ENCODE data around the gene VPS33B.
A peak's percentile ranks its signal among the peaks of the same experiment; 100 is the strongest.

VPS33B gene

GRCh38 chr15:90974216-90974615 is 48.2 kb downstream of the VPS33B start:
- DNase-seq (ENCODE audit: low read depth): no peak

GRCh38 chr15:90972133-90972532 is 50.3 kb downstream of the VPS33B start:
- no peak for DNase-seq (ENCODE audit: low read depth)

- no peak for DNase-seq (ENCODE audit: low read depth)
Observed at GRCh38 chr15:90970274-90970673, 52.1 kb downstream of the VPS33B start.

DNA sequence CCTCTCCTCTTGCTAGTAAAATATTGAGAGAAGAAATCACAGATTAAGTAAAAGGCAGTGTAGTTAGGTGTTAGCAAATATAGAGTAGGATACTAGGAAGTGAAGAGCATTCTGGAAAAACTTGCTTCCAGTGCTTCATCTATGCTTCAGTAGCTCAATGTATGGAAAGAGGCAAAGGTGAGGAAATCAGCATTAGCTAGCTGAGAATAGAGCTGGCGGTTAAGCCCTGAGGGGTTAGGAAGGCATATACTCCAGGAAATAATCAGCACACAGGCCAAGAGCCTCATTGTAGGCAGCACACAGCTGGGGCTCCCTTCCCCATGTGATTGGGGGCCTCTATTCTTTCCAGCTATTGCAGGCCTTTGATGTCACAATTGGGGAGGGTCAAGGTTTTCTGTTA is 54.0 kb downstream of the VPS33B start:
- DNase-seq (ENCODE audit: low read depth): no peak

DNA sequence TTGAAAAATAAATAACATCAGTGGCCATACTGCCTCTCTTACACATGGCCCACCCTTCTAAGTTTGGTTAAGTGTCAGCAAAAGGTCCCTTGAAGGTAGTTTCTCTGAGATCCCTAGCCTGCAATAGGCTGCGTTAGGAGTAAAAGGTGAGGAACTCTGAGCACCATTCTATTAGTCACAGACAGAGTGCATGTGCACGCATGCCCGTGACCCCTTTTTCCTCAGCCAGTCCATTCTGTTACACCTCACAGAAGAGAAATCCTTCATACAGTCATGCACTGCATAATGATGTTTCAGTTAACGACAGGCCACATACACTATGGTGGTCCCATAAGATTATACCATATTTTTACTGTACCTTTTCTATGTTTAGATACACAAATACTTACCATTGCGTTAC is 55.2 kb downstream of the VPS33B start:
- DNase-seq (ENCODE audit: low read depth): no peak

DNA sequence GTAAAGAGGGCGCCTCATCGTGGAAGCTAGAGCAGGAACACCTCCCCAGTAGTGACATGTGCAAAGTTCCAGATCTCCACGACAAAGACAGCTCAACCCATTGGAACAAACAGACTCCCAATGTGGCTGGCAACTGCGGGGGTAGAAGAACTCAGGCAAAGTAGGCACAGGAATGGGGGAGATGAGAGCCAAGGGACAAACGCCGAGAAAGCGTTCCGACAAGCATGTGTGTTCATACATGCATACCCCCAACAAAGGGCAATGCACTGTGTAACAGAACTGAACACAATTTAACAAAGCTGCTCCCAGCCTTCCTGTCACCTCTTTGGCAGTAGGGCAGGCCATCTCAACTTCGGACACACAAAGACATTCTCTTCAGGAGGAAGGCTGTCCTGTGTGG is 56.1 kb downstream of the VPS33B start:
- no peak for DNase-seq (ENCODE audit: low read depth)

GRCh38 chr15:90962021-90962420 is 60.4 kb downstream of the VPS33B start:
- DNase-seq (ENCODE audit: low read depth): no peak

DNA sequence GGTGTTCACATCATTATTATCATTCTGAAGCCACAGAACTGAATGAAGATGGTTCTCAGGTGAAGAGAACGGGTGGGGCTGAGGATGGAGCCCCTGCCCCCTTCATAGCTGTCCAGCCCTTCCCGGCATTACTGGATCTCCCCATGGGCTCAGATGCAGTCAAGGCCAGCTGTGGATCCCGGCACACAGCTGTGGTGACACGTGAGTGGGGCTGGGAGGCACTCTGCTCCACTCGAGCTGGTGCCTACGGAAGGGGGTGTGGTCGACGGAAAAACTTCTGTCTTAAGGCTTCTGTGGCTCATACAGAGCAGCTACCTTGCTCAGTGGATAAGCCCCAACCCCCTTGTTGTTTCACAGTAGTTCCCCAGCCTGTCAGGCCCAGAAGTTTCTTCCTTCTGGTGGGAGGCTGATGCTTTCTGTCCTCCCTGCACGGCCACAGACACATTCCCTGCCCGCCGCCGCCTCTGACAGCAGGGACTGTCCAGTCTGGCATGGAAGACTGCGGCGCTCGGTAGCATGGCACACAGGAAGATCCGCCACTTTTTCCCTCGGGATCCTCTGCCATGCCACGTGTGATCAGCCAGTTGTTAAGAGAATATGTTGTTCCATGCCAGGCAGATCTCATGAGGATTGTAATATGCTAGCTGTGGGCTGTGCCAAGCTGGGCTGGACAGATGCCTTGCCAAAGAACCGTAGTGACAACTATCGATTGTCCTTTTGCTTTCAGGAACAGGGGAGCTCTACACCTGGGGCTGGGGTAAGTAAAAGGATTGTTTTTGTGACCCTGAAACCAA is 61.9 kb downstream of the VPS33B start:
- no peak for DNase-seq (ENCODE audit: low read depth)

DNA sequence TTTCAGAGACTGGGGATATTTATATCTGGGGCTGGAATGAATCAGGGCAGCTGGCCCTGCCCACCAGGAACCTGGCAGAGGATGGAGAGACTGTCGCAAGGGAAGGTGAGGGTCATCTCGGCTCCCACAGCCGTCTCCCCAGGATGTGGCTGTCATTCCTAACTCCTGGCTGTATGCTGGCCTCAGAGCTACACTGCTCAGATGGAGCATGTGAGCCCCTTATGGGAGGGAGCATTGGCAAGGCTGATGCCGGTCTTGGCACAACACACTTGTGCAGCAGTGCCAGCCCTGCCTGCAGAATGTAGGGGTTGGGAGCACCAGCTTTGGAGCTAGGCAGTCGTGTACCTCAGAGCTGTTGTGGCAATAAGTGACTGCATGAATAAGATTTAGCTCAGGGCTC is 62.5 kb downstream of the VPS33B start:
- no peak for DNase-seq (ENCODE audit: low read depth)

- no peak for DNase-seq (ENCODE audit: low read depth)
Observed at GRCh38 chr15:90959028-90959595, 63.3 kb downstream of the VPS33B start.

DNA sequence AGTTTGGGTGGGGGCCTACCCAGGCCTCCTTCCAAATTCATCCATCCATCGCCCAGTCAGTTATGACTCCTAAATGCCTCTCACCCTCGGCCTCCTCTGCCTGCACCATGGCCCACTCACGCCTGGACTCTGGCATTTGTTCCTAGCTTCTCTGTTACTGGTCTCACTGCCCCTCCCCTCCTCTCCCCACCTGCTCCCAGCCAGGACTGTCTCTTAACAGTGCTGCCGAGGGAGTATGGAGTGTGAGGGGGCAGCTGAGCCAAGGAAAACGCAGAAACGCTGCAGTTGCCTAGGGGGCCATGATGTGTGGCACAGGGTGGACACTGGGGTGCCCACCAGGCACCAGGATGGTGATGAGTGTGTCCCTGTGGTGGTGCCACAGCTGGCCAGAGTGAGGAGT is 64.6 kb downstream of the VPS33B start:
- no peak for DNase-seq (ENCODE audit: low read depth)

DNA sequence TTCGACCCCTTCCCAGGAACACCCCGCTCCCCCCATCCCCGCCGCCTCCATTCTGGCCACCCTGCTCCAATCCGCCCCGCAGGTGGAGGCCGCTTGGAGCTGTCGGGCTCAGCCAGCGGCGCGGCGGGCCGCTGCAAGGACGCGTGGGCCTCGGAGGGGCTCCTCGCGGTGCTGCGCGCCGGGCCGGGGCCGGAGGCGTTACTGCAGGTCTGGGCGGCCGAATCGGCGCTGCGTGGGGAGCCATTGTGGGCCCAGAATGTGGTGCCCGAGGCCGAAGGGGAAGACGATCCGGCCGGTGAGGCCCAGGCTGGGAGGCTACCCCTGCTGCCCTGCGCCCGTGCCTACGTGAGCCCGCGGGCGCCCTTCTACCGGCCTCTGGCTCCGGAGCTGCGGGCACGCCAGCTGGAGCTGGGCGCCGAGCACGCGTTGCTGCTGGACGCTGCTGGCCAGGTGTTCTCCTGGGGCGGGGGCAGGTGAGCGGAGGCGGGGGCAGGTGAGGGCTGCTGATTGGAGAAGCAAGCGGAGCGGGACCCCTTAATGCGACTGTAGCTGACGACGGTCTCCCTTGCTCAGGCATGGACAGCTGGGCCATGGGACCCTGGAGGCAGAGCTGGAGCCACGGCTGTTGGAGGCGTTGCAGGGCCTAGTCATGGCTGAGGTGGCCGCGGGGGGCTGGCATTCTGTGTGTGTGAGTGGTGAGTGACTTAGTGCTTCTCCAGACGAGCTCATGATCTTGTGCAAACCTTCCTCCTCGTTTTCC is 65.2 kb downstream of the VPS33B start:
- DNase-seq (ENCODE audit: low read depth): peak; percentile 31

GRCh38 chr15:90956274-90957030 is 65.9 kb downstream of the VPS33B start:
- peak; percentile 71 for DNase-seq (ENCODE audit: low read depth)

- no peak for DNase-seq (ENCODE audit: low read depth)
Observed at GRCh38 chr15:90955624-90956273, 66.6 kb downstream of the VPS33B start.

DNA sequence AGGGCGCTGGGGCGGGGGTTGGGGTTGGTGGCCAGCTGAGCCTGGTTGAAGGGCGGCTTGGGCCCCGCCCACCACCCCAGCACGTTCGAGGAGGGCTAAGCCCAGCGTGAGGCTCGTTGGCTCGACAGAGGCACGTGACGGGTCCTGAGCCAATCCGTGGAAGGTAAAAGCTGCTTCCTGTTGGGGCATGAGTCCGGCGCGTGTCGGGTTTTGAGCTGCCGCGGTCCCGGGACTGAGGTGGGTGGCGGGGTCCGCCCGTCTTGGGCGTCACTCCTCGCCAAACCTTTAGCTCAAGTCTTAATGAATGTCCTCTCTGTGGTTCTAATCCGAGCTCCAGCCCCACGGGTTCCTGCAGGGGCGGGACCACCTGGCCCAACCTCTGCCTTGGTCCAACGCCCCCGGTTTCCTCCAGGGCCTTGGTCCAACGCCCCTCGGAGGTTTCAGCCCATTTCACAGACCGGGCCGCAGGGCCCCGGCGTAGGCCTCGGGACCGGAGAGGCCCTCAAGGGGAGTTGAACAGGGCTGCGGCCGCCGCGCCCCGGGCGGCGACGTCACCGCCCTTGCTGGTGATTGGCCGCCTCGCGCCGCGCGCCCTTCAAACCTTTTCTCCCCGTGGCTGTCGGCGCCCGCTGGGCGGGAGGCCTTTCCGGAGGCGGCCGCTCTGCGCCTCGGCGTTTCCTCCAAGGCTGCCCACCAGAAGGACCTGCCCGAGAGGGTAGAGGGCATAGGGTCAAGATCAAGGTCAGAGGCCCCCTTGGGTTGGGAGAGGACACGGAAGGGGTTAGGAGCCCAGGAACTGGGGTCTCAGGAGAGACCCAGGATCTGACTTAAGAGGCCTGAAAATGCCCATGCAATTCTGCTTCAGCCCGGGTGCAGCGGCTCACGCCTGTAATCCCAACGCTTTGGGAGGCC is 67.4 kb downstream of the VPS33B start, which contains the start of gene RCCD1:
RCCD1 (plus strand) TSS at position 173 of the 912 bp plus-strand sequence. CDS start 1,851 bp downstream, outside the sequence.
- peak; percentile 95 for DNase-seq (ENCODE audit: low read depth)

DNA sequence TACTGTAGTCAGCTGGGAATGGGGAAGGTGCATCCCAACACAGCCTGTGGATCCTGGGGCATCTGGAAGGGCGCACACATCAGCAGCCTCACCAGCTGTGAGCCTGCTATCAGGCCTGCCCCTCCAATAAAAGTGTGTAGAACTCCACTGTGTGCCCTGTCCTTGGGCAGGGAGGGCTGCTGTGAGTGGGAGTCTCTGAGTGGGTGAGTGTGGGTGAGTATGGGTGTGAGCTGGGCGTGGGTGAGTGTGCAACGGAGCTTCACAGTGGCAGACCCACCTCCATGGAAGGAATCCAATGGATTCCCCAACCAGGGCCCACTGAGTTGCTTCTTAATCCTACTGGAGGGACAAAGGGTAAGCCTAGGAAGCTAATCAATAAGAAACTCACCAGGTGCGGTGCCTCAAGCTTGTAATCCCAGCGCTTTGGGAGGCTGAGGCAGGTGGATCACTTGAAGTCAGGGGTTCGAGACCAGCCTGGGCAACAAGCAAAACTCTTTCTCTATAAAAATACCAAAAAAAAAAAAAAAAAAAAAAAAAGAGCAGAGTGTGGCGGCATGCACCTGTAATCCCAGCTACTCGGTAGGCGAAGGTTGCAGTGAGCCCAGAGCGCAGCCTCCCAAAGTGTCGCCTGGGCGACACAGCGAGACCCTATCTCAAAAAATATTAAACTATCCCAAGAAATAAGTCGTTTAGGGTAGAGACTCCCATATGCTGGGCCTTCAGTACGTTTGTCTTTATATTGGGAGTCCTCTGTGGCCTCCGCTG is 68.3 kb downstream of the VPS33B start:
- no peak for DNase-seq (ENCODE audit: low read depth)

DNA sequence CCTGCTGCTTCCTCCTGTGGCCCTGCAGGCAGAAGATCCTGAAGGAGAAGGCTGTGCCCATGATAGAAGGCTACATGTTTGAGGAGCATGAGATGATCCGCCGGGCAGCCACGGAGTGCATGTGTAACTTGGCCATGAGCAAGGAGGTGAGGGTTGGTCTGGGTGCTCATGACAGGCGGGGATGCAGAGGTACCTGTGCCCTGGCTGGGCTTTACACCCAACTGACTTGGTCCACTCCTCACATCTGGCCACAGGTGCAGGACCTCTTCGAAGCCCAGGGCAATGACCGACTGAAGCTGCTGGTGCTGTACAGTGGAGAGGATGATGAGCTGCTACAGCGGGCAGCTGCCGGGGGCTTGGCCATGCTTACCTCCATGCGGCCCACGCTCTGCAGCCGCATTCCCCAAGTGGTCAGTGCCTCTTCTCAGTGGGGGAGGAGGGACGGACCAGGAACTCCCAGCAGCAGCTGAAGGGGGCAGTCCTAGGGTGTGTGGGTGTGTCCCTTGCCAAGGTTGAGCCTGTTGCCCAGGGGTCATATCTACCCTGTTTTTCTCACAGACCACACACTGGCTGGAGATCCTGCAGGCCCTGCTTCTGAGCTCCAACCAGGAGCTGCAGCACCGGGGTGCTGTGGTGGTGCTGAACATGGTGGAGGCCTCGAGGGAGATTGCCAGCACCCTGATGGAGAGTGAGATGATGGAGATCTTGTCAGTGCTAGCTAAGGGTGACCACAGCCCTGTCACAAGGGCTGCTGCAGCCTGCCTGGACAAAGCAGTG is 69.3 kb downstream of the VPS33B start:
- no peak for DNase-seq (ENCODE audit: low read depth)

GRCh38 chr15:90950676-90951075 is 71.7 kb downstream of the VPS33B start:
- DNase-seq (ENCODE audit: low read depth): no peak

Data from iris pigment epithelial cell (primary cell).